ENCODE data around the gene WDR62.
A peak's percentile ranks its signal among the peaks of the same experiment; 100 is the strongest.

WDR62 gene

DNA sequence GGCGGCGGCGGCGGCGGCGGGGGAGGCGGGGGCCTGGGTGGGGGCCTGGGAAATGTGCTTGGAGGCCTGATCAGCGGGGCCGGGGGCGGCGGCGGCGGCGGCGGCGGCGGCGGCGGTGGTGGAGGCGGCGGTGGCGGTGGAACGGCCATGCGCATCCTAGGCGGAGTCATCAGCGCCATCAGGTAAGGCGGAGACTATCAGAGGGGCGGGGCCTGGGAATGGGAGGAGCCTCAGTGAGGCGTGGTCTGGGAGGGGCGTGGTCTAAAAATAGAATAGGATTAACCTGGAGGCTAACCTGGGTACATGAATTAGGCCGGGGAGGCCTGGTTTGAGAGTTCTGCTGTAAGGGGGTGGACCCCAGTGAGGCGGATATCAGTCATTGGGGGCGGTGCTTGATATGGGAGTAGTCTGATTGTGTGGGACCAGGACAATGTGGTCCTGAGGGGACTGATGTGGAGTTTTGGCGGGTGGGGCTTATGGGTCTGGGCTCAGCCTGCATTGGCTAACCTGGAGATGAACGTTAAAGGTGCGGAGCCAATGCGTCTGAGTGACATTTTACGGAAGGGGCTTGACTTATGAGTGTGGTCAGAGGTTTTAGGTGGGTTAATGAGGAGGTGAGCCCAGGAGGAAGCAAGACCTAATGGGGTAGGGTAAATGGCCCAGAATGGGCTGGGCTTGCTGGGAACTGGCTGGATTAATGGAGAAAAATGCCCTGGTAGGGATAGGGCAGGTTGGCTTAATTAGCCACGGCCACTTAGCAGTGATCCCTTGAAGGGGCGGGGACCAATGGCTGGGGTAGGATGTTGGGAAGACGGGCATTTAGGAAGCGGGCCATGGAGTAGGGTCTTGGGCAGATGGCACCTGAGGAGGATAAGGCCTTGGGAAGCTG, 86.6 kb downstream of the WDR62 start:
- DNase-seq (ENCODE audit: low spot score) = peak; percentile 89

GRCh38 chr19:36142046-36142445, 87.3 kb downstream of the WDR62 start:
- DNase-seq (ENCODE audit: low spot score) = no peak

DNA sequence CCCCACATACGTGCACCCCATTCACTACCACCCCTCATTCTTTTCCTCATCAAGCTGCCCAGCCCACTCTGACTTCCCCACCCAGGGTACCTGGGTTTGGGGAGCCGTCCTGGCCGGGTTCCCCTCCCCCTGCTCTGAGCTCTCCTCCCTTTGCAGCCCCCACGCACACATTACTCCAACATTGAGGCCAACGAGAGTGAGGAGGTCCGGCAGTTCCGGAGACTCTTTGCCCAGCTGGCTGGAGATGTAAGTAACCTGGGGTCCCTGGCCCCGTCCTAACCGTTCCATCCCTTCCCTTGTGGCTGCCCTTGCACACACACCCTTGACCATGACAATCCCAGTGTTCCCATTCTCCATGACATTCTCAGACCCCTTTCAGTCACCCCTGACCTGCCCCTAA, 87.8 kb downstream of the WDR62 start:
- DNase-seq (ENCODE audit: low spot score) = no peak

DNA sequence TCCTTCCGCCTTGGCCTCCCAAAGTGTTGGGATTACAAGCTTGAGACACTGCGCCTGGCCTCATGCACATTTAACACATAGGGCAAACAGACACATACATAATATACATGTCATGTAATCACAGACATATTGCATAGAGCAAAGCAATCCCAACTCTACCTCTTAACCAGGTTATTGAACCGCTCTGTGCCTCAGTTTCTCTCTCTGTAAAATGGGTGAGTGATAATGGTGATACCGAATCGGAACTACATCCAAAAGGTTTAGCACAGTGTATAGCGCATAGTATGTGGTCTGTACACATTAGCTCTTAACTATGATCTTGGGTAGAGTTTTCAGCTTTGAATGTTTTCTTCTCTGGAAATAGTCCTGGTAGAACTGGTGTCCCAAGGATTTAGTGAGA, 89.9 kb downstream of the WDR62 start:
- DNase-seq (ENCODE audit: low spot score) = no peak

DNA sequence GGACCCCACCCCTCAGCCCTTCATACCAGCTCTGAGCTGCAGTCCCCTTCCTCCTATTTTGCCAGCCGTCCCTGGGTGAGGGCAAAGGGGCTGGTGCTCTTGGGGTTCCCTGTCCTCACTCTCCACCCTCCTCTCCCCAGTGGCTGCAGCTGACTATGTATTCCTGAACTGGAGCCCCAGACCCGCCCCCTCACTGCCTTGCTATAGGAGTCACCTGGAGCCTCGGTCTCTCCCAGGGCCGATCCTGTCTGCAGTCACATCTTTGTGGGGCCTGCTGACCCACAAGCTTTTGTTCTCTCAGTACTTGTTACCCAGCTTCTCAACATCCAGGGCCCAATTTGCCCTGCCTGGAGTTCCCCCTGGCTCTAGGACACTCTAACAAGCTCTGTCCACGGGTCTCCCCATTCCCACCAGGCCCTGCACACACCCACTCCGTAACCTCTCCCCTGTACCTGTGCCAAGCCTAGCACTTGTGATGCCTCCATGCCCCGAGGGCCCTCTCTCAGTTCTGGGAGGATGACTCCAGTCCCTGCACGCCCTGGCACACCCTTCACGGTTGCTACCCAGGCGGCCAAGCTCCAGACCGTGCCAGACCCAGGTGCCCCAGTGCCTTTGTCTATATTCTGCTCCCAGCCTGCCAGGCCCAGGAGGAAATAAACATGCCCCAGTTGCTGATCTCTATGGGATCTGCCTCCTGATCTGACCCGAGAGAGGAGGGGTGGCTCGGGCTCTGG, 95.1 kb downstream of the WDR62 start:
- no peak for DNase-seq (ENCODE audit: low spot score)

- no peak for DNase-seq (ENCODE audit: low spot score)
Measured at GRCh38 chr19:36150586-36150985, 95.9 kb downstream of the WDR62 start.

DNA sequence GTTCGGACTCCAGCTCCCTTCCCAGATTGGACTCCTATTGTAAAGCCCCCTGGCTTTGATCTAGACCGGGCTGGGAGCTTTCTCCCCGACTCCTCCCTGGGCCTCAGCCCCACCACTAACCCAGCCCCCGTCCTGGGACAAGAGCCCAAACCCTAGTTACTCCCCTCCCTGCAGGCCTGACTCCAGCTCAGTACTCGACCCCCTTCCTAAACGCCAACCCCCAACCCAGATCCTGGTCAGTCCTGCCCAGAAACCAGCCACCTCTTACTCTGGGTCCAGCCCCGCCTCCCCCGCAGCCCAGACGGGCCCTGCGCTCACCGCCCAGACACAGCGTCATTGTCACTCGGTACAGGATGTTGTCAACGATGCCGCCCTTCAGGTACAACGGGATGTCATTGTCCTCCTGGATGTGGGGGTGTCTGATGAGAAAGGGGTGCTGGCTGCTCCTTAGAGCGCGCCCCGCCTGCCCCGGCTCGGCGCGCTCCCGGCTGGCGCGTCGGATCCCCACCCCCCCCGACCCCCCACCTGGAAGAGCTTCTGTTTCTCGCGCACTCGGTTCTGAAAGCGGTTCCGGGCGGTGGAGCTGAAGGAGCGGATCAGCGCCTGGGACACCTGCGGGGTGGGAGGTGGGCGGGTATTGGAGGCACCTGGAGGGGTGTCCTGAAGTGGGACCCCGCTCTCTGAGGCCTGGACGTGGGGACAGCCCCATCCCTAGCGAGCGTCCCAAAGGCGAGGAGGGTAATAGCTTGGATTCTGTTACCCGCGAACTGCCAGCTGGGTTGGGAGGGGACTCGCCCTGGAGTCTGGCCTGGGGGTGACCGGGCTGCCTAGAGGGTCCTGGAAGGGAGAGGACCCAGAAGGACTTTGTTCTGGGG, 96.7 kb downstream of the WDR62 start:
- DNase-seq (ENCODE audit: low spot score) = no peak

- no peak for DNase-seq (ENCODE audit: low spot score)
Measured at GRCh38 chr19:36152019-36152351, 97.3 kb downstream of the WDR62 start.

- DNase-seq (ENCODE audit: low spot score) = no peak
Measured at GRCh38 chr19:36152352-36153091, 97.8 kb downstream of the WDR62 start, which contains the start of gene COX7A1. TSS of gene COX7A1 (minus strand) at chr19:36152447. CDS start at chr19:36152407, 40 bp downstream.

- DNase-seq (ENCODE audit: low spot score) = no peak
Measured at GRCh38 chr19:36153126-36153525, 98.4 kb downstream of the WDR62 start.
